Activated T-cell treated with anti-CD3 and anti-CD28 coated beads for 1 hour (primary cell): ENCODE results near the gene POGLUT3.

Experiments used
- DNase-seq: peaks from one replicate; pipeline ENCODE4 v3.0.0-alpha.2; 2020; ENCODE audit warnings: low read depth

The POGLUT3 gene

GRCh38 chr11:108500169-108500568, 2.0 kb upstream of the POGLUT3 start:
- DNase-seq, result no peak

DNA sequence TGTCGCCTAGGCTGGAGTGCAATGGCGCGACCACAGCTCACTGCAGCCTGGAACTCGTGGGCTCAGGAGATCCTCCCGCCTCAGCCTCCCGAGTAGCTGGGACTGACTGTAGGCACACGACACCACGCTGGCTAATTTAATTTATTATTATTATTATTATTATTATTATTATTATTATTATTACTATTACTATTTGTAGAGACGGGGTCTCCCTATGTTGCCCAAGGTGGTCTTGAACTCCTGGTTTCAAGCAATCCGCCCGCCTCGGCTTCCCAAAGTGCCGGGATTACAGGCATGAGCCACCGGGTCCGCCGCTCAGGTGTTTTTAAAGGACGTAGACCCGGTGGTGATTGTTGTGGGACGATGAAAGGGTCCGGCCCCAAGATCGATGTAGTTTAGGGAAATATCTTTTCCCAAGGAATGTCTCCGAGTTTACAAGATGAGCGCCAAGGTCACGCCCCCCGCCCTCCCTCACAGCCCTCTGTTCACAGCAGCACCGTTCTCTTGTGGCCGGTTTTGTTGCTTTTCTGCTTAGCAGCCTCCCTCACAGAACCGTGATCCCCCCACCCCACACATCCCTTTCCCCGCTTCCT, 728 bp upstream of the POGLUT3 start:
- DNase-seq, result no peak

DNA sequence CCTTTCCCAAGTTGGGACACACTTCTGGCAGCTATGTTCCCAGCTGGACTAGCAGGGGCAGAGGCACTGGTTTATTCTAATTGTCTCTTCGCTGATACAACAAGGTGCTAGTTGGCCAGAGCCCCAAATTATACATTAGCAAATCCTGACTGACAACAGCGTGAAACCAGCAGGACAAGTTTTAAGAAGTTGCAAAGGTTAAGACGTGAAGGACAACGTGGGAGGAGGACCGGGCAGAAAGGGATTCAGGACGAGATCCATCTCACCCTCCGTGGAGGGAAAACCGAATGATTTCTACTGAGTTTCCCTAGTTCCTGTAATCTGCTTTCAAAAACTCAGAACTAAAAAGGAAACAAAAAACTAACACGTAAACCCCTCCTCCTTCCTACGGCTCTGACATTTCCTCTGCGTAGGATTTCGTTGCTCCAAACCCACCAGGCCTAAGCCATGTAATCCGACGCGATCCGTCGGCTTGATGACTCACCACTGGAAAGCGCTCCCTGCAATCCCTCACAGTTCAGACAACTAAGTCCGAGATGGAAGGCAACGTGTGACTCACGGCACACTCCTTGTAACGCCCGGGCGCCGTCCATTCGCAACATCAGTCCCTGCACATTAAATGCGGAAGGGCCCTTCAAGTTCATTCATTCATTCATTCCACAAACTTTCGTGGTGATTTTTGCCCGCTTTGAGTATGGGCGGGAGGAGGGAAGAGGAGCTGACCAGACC, 703 bp downstream of the POGLUT3 start:
- peak; percentile 40 for DNase-seq

GRCh38 chr11:108496643-108497256, 1.4 kb downstream of the POGLUT3 start:
- no peak for DNase-seq

- DNase-seq, result no peak
Measured at GRCh38 chr11:108495326-108495725, 2.9 kb downstream of the POGLUT3 start.

GRCh38 chr11:108494182-108494581, 4.0 kb downstream of the POGLUT3 start:
- no peak for DNase-seq

DNA sequence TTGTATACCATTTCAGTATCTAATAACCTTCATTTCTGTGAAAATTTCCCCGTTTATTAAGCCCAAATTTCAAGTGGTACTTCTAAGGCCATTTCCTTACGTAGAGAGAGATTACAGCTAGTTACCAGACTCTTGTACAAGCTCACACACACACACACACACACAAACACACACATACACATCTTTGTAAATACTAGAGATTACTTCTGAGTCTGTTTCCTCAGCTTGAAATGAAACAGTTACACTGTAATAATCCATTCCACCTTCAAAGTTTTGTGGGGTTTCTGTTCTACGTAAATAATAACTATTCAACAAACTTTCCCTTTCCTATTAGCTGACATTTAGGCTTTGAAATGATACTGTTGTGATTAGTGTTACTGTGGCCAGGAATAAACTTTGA, 6.2 kb downstream of the POGLUT3 start:
- DNase-seq, result no peak

DNA sequence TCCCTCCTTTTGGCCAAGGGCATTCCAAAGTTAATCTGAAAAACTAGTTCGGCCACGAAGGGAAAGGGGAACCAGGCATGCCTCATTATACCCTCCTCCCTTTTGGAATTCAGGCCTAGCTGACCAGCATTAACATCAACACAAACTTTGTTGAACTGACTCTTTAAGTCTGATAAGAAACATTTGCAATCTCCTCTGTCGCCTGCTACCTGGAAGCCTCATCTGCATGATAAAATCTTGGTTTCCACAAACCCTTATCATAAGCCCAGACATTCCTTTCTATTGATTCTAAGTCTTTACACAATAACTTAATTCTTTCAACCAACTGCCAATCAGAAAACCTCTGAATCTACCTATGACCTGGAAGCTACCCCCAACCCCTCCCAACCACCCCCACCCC, 11.4 kb downstream of the POGLUT3 start:
- DNase-seq, result no peak

GRCh38 chr11:108486331-108486730, 11.9 kb downstream of the POGLUT3 start:
- no peak for DNase-seq

DNA sequence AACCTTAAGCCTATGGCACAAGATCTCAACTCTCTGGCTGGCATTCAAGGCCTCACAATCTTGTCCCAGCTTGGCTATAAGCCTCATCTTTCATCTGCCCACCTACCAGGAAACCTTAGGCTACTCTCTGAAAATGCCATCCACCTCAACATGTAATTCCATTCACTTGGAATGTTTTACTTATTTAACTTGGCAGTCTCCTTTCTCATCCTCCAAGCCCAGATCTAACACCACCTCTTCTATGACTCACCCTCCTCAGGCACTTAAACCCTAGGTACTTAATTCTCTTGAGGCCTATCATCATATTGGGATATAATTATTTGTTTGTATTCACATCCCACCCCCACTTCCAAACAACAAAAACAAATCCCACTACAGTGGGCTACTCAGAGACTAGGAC, 15.0 kb downstream of the POGLUT3 start:
- no peak for DNase-seq

GRCh38 chr11:108474664-108475463, 23.3 kb downstream of the POGLUT3 start:
- no peak for DNase-seq

- DNase-seq, result no peak
Measured at GRCh38 chr11:108472681-108473080, 25.5 kb downstream of the POGLUT3 start.

DNA sequence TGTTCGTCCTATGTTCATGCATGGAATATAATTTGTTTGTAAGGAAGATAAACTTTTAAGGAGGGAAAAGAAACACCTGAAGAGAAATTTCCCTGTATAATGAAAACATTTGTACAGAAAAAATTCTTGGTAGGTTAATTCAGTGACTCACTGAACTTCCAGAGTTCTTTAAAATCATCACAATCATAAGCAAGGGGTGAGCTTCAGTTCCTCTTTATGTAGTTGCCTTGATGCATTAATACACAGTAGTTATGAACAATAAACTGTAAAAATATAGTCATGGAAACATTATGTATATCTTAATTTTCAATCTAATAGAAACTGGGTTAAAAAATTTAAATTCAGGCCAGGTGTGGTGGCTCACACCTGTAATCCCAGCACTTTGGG, 29.7 kb downstream of the POGLUT3 start:
- DNase-seq, result no peak

GRCh38 chr11:108467091-108467823, 30.9 kb downstream of the POGLUT3 start, which contains the start of gene C11orf65:
C11orf65 (minus strand) TSS chr11:108467529; CDS start chr11:108461559, 5,970 bp downstream.
- DNase-seq, result peak; percentile 91

DNA sequence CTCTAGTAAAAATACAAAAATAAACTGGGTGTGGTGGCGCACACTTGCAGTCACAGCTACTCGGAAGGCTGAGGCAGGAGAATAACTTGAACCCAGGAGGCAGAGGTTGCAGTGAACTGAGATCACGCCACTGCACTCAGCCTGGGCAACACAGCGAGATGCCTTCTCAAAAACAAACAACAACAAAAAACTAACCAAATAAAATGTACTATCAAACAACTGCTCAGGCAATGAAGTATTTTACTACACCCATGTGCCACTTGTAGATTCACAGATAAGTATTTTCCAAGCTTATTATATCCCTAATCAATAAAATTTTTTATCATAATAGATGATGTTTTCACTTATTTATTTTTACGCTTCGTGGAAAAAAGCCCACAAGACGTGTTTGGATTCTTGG, 31.8 kb downstream of the POGLUT3 start:
- DNase-seq, result no peak

- DNase-seq, result no peak
Measured at GRCh38 chr11:108453207-108453835, 44.9 kb downstream of the POGLUT3 start.
